DMS 273 treated with DMSO at 0.1 percent for 48 hours (cell line): ENCODE results near the gene FGF2.
A peak's percentile ranks its signal among the peaks of the same experiment; 100 is the strongest.

Source experiments
- DNase-seq: peaks from one replicate; lab custom pipeline; 2025; lab: John Stamatoyannopoulos, UW

The FGF2 gene

GRCh38 chr4:122895336-122895995, 68.8 kb downstream of the FGF2 start:
- DNase-seq, result no peak

DNA sequence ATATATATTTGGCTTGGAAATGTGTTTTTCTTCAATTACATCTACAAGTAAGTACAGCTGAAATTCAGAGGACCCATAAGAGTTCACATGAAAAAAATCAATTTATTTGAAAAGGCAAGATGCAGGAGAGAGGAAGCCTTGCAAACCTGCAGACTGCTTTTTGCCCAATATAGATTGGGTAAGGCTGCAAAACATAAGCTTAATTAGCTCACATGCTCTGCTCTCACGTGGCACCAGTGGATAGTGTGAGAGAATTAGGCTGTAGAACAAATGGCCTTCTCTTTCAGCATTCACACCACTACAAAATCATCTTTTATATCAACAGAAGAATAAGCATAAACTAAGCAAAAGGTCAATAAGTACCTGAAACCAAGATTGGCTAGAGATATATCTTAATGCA, 69.6 kb downstream of the FGF2 start:
- DNase-seq, result no peak

DNA sequence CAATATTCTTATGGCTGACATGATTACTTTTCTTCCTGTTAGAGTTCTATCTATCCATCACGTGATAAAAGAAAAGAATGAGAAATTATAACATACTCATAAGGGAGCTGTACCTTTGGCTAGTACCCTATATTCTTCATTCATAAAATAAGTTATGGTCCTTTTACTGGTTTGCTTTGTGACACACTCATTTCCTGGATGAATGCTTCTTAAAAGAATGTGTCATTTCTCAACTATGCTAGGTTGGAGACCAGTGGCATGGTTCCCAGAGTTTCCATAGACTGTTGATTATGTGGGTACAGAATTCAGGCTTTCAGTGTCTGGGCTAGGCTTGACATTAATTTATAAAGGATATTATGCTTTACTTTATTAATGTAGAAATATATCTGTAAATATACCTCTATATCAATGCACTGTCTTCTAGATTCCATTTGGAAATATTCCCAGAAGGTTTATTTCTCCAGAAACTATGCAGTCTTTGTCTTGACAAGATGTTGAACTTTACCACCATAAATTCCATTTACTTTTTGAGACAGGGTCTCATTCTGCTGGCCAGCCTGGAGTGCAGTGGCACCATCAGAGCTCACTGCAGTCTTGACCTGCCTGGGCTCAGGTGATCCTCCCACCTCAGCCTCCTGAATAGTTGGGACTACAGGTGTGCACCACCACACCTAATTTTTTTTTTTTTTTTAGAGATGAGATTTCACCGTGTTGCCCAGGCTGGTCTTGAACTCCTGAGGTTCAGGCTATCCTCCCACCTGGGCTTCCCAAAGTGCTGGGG, 71.9 kb downstream of the FGF2 start:
- no peak for DNase-seq

GRCh38 chr4:122899682-122900081, 73.1 kb downstream of the FGF2 start:
- DNase-seq, result no peak

GRCh38 chr4:122900314-122900713, 73.7 kb downstream of the FGF2 start:
- no peak for DNase-seq

- DNase-seq, result no peak
Measured at GRCh38 chr4:122901247-122902010, 74.8 kb downstream of the FGF2 start.

GRCh38 chr4:122903766-122904288, 77.2 kb downstream of the FGF2 start:
- no peak for DNase-seq

DNA sequence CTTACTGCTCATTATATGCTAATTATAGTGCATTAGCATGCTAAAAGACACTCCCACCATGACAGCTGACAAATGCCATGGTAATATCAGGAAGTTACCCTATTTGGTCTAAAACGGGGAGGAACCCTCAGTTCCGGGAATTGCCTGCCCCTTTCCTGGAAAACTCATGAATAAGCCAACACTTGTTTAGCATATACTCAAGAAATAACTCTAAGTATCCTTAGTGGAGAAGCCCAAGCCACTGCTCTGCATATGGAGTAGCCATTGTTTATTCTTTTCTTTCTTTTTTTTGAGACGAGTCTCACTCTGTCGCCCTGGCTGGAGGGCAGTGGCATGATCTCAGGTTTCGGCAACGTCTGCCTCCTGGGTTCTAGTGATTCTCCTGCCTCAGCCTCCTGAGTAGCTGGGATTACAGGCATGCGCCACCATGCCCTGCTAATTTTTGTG, 80.3 kb downstream of the FGF2 start:
- DNase-seq, result no peak

DNA sequence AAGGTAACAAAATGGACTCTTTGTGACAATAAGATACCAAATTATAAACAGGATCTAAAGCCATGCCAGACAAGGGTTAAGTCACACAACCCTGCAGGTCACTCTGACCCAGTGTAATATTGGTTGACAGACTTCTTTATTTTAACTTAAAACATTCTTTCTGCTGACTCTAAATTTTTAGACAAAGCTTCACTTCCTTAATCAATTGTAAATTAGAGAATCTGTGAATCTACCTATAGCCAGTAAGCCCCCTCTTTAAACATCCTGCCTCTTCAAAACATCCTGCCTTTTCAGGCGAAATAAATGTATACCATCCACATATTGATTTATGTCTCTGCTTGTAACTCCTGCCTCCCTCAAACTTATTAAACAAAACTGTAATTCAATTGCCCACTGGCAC, 81.6 kb downstream of the FGF2 start:
- no peak for DNase-seq

- DNase-seq, result no peak
Measured at GRCh38 chr4:122909683-122910082, 83.1 kb downstream of the FGF2 start.

- DNase-seq, result no peak
Measured at GRCh38 chr4:122911588-122911987, 85.0 kb downstream of the FGF2 start.

- DNase-seq, result no peak
Measured at GRCh38 chr4:122912810-122913575, 86.4 kb downstream of the FGF2 start.

- no peak for DNase-seq
Measured at GRCh38 chr4:122914292-122914904, 87.8 kb downstream of the FGF2 start.

GRCh38 chr4:122914938-122915337, 88.3 kb downstream of the FGF2 start:
- no peak for DNase-seq

DNA sequence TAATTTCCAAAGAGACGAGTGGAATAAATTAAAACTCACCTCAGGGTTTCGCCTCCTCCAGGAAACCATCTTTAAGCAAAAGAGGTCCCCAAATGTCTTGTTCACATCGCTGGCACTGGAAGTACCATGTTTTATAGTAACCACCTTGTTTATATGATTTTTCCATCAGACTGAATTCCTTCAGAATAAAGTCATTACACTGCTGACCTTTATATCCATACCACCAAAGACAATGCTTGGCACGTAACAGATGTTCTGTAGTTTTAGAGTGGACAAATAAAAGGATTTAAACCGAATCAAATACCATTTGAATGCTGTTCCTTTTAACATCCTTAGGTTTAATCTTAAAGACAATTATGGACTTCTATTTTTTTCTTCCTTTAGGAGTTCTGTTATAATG, 91.1 kb downstream of the FGF2 start:
- DNase-seq, result no peak

DNA sequence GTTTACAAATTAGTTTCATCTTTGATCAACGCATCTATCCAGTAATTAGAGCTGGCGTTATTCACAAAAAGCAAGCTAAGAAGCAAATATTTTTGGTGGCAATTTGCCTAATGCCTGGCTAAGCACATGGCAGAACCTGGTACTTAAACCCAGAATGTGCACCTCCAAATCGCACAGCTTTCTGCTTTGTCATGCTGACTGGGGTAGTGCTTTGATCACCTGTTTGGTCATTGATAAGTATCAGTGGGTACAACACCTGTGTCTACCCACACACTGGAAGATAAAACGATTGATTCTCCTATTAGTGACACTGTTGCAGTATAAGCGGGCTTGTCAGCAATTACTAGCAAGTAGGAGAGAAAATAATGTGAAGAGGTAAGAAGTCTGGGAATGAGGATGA, 93.8 kb downstream of the FGF2 start:
- DNase-seq, result no peak

- no peak for DNase-seq
Measured at GRCh38 chr4:122921300-122921699, 94.7 kb downstream of the FGF2 start.

GRCh38 chr4:122921971-122922876, 95.6 kb downstream of the FGF2 start, which contains the start of gene NUDT6:
NUDT6 (minus strand) TSS chr4:122922597; CDS start chr4:122922572, 25 bp downstream.
- peak; percentile 42 for DNase-seq

DNA sequence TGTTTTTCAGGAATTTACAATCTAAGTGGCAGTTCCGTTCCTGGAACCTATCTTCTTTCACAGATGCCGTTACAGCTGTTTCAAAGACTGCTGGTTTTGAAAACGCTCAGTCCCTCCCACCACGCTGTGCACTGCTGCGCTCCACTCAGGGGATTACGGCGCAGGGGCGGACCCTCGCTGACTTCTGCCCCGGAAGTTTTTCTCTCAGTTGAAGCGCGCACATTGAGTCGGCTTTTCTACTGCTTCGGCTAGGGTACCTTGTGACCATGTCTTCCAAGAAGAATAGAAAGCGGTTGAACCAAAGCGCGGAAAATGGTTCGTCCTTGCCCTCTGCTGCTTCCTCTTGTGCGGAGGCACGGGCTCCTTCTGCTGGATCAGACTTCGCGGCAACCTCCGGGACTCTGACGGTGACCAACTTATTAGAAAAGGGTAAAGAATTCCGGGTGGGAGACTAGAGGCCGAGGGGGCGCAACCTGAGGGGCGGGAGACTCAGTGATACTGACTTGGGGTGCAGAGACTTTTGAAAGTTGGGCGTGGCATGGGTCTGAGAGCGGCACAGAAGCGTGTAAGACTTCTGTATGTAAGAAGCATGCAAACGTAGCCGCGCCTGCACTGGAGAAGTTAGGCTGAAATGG, 96.4 kb downstream of the FGF2 start:
- peak; percentile 42 for DNase-seq

GRCh38 chr4:122928930-122929329, 102.3 kb downstream of the FGF2 start:
- no peak for DNase-seq
